ENCODE measurements around the gene DGCR8.

DNA sequence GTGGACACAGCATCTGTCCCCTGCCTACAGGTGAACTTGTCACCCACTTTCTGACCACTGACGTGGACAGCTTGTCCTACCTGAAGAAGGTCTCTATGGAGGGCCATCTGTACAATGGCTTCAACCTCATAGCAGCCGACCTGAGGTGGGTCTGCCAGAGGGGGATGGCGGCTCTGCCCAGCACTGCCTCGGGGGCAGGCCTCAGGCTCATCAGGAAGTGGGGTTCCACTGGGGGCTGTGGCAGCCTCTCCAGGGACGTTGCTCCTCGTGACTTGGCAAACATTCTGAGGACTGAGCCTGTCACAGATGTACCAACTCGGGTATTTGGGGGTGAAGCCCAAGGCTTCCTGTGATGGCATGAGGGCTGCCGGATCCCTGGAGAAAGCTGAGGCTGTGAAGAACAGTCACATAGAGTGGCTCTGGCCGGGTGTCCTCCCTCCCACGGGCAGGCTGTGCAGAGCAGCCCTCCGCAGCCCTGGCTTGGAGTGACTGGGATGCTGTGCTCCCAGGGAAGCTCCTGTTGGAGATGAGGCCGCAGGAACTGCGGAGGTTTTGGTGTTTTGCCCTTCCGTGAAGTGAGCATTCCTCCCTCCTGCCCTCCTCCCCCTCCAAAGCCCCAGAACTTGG is 26.5 kb upstream of the DGCR8 start:
- TF ChIP-seq POLR2A (IDR thresholded peaks at IDR 0.05): no peak
- TF ChIP-seq, protein P1, sequence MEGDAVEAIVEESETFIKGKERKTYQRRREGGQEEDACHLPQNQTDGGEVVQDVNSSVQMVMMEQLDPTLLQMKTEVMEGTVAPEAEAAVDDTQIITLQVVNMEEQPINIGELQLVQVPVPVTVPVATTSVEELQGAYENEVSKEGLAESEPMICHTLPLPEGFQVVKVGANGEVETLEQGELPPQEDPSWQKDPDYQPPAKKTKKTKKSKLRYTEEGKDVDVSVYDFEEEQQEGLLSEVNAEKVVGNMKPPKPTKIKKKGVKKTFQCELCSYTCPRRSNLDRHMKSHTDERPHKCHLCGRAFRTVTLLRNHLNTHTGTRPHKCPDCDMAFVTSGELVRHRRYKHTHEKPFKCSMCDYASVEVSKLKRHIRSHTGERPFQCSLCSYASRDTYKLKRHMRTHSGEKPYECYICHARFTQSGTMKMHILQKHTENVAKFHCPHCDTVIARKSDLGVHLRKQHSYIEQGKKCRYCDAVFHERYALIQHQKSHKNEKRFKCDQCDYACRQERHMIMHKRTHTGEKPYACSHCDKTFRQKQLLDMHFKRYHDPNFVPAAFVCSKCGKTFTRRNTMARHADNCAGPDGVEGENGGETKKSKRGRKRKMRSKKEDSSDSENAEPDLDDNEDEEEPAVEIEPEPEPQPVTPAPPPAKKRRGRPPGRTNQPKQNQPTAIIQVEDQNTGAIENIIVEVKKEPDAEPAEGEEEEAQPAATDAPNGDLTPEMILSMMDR (IDR thresholded peaks at IDR 0.05): no peak
